SK-N-SH (cell line): ENCODE measurements around the gene MYO15A. TPM values are rescaled to one million over a fixed set of nuclear protein-coding genes. Genes with fewer than 3 reads are reported as not detected.

ENCODE experiments used
- CTCF ChIA-PET: fragments of 300-600, 350-600 bp; formaldehyde crosslinking; extraction: SDS; loops from one replicate; lab custom pipeline; 2021; lab: Yijun Ruan, JAX
- POLR2A ChIA-PET: fragments of 350-600 bp; sonication (Branson Sonifier 250); formaldehyde crosslinking; extraction: SDS; loops from one replicate; lab custom pipeline; 2020; ENCODE audit warnings: antibody characterized with exemption, inconsistent platforms; lab: Yijun Ruan, JAX
- DNase-seq: peaks from one replicate; pipeline ENCODE4 v3.0.0; 2012
- H2AFZ ChIP-seq: fragments of 200-600 bp; sonication (generic); 2 replicates; pipeline ENCODE4 v1.8.1; 2016; ENCODE audit warnings: antibody characterized with exemption, mild to moderate bottlenecking, low read depth
- H3F3A ChIP-seq: fragments of 200-600 bp; sonication (generic); replicated peaks from 2 replicates; pipeline ENCODE3; 2016; ENCODE audit warnings: antibody characterized with exemption, mild to moderate bottlenecking; ENCODE audit not compliant: insufficient read depth
- H3K27ac ChIP-seq, 2 experiments: fragments of 200-500 bp in 1 of 2; fragments of 200-600 bp in 1 of 2; sonication (Bioruptor generic) in 1 of 2; sonication (generic), shearing (Covaris generic) in 1 of 2; 2 replicates each; pipeline versions ENCODE4 v1.5.1 to v1.6.1; 2014 to 2016; ENCODE audit warnings: low read depth in 2 of 2, inconsistent platforms in 1 of 2, low read length in 1 of 2, mild to moderate bottlenecking in 1 of 2, mixed read lengths in 1 of 2
- H3K27me3 ChIP-seq: fragments of 200-600 bp; sonication (generic), shearing (Covaris generic); 2 replicates; pipeline ENCODE4 v1.6.1; 2016; ENCODE audit warnings: mixed run types; ENCODE audit not compliant: insufficient read depth
- H3K36me3 ChIP-seq, 2 experiments: fragments of 200-500 bp in 1 of 2; fragments of 200-600 bp in 1 of 2; sonication (Bioruptor generic) in 1 of 2; sonication (generic) in 1 of 2; replicated peaks in 1 of 2; 2 replicates each; pipeline versions ENCODE3 to v1.5.1; 2014 to 2016; ENCODE audit warnings: low read length in 1 of 2, mild to moderate bottlenecking in 1 of 2; ENCODE audit not compliant: insufficient read depth in 2 of 2, control insufficient read depth in 1 of 2
- H3K4me1 ChIP-seq, 2 experiments: fragments of 200-500 bp in 1 of 2; fragments of 200-600 bp in 1 of 2; sonication (Bioruptor generic) in 1 of 2; sonication (generic), shearing (Covaris generic) in 1 of 2; 2 replicates each; pipeline versions ENCODE4 v1.5.1 to v1.6.1; 2014 to 2016; ENCODE audit warnings: low read depth in 1 of 2, low read length in 1 of 2, mixed run types in 1 of 2; ENCODE audit not compliant: insufficient read depth in 2 of 2, control insufficient read depth in 1 of 2
- H3K4me2 ChIP-seq: fragments of 200-600 bp; sonication (generic), shearing (Covaris generic); 2 replicates; pipeline ENCODE4 v1.6.1; 2017; ENCODE audit warnings: mixed run types
- H3K4me3 ChIP-seq, 2 experiments: fragments of 200-500 bp in 1 of 2; fragments of 200-600 bp in 1 of 2; sonication (Bioruptor generic) in 1 of 2; sonication (generic), shearing (Covaris generic) in 1 of 2; 2 replicates each; pipeline versions ENCODE4 v1.5.1 to v1.8.1; 2014 to 2016; ENCODE audit warnings: low read depth in 2 of 2, inconsistent platforms in 1 of 2, low read length in 1 of 2, mild to moderate bottlenecking in 1 of 2, mixed read lengths in 1 of 2, moderate library complexity in 1 of 2
- H3K79me2 ChIP-seq: fragments of 200-600 bp; sonication (generic); 2 replicates; pipeline ENCODE4 v1.8.1; 2017; ENCODE audit warnings: mild to moderate bottlenecking; ENCODE audit not compliant: insufficient read depth
- H3K9ac ChIP-seq: fragments of 200-600 bp; sonication (generic); 2 replicates; pipeline ENCODE4 v1.6.1; 2017; ENCODE audit warnings: mixed run types
- H3K9me2 ChIP-seq: fragments of 200-600 bp; sonication (generic); 2 replicates; pipeline ENCODE4 v1.6.1; 2017; ENCODE audit warnings: mixed run types
- H3K9me3 ChIP-seq: fragments of 200-600 bp; sonication (generic); 2 replicates; pipeline ENCODE4 v1.6.1; 2017; ENCODE audit warnings: mixed run types, mild to moderate bottlenecking, moderate library complexity
- H4K20me1 ChIP-seq: fragments of 200-600 bp; sonication (generic); 2 replicates; pipeline ENCODE4 v1.6.1; 2017; ENCODE audit warnings: mild to moderate bottlenecking, mixed run types; ENCODE audit not compliant: insufficient read depth
- CHD2 ChIP-seq: fragments of 150-350 bp; IDR thresholded peaks from 2 replicates; pipeline ENCODE4 v1.6.1; 2018; ENCODE audit warnings: low read length; ENCODE audit not compliant: partially characterized antibody
- CTCF ChIP-seq: fragments of 200-600 bp; sonication (generic); IDR thresholded peaks from 2 replicates; pipeline ENCODE4 v1.6.1; 2017; ENCODE audit warnings: antibody characterized with exemption, mild to moderate bottlenecking, moderate library complexity
- EP300 ChIP-seq, 2 experiments: IDR thresholded peaks; 2 replicates each; pipeline versions ENCODE4 v1.4.0 to v1.6.1; 2012; ENCODE audit warnings: borderline replicate concordance in 1 of 2, low read depth in 1 of 2, low read length in 1 of 2
- EZH2phosphoT487 ChIP-seq: fragments of 200-600 bp; sonication (generic); IDR thresholded peaks from 2 replicates; pipeline ENCODE4 v1.6.1; 2017; ENCODE audit warnings: low read depth, mixed run types, mild to moderate bottlenecking, antibody characterized with exemption, moderate library complexity, borderline replicate concordance
- FOSL2 ChIP-seq: IDR thresholded peaks from 2 replicates; pipeline ENCODE4 v1.4.0; 2012; ENCODE audit warnings: low read depth, mild to moderate bottlenecking, moderate library complexity, borderline replicate concordance
- FOXM1 ChIP-seq: IDR thresholded peaks from 2 replicates; pipeline ENCODE4 v1.4.0; 2012; ENCODE audit warnings: low read depth, mild to moderate bottlenecking
- GATA2 ChIP-seq: sonication (generic); formaldehyde crosslinking; IDR thresholded peaks from 2 replicates; pipeline ENCODE4 v1.5.0; 2020; ENCODE audit warnings: mild to moderate bottlenecking, missing genetic modification reagents
- MAX ChIP-seq: IDR thresholded peaks from 2 replicates; pipeline ENCODE4 v1.4.0; 2012; ENCODE audit warnings: low read depth
- MEF2A ChIP-seq: IDR thresholded peaks from 2 replicates; pipeline ENCODE4 v1.4.0; 2012; ENCODE audit warnings: low read depth, borderline replicate concordance
- NRF1 ChIP-seq: IDR thresholded peaks from 2 replicates; pipeline ENCODE4 v1.6.1; 2012; ENCODE audit warnings: low read depth, mild to moderate bottlenecking, low read length
- RAD21 ChIP-seq: IDR thresholded peaks from 2 replicates; pipeline ENCODE4 v1.6.1; 2012; ENCODE audit warnings: mild to moderate bottlenecking, low read length
- REST ChIP-seq: IDR thresholded peaks from 2 replicates; pipeline ENCODE4 v1.6.1; 2012; ENCODE audit warnings: mild to moderate bottlenecking, low read depth, low read length, moderate library complexity
- SIN3A ChIP-seq: IDR thresholded peaks from 2 replicates; pipeline ENCODE4 v1.6.1; 2012; ENCODE audit warnings: low read depth, mild to moderate bottlenecking, low read length, moderate library complexity, borderline replicate concordance
- SMC3 ChIP-seq: IDR thresholded peaks from 2 replicates; pipeline ENCODE4 v1.6.1; 2012; ENCODE audit warnings: low read depth, low read length, improper control_type of control experiment
- TCF12 ChIP-seq: IDR thresholded peaks from 2 replicates; pipeline ENCODE4 v1.4.0; 2012
- TEAD4 ChIP-seq: IDR thresholded peaks from 2 replicates; pipeline ENCODE4 v1.4.0; 2012; ENCODE audit warnings: mild to moderate bottlenecking, borderline replicate concordance; ENCODE audit not compliant: insufficient read depth
- ZBTB33 ChIP-seq: IDR thresholded peaks from 2 replicates; pipeline ENCODE4 v1.4.0; 2012; ENCODE audit warnings: low read depth, borderline replicate concordance
- WGBS: methylation state at CpG from one replicate; pipeline ENCODE4 v1.1.6; 2017; ENCODE audit warnings: low lambda C conversion rate; 5-methylcytosine and 5-hydroxymethylcytosine counted together
- polyA plus RNA-seq, 3 experiments: library from polyadenylated mRNA; depleted of rRNA; stranded (reverse); fragments of >200 nt; gene quantifications; 2 replicates each; pipeline ENCODE4 v1.2.3, GENCODE V29; 2012

MYO15A gene
- polyA plus RNA-seq, 1 of the 3 experiments (the other 2 are of a cell fraction) = 0.43 TPM

GRCh38 chr17:18225642-18226283 is 117.2 kb downstream of the MYO15A start:
- H3K79me2 ChIP-seq = peaks cover 44% of the 10 kb centered on the region
- ChIA-PET POLR2A (no interaction called here), CTCF (interaction anchor here (0.7 to 3.3 kb wide), 3 partner anchors 9 to 22 kb away, joined by 3 to 13 read pairs (median 4); no protein-coding TSS in a partner anchor)
- H2AFZ ChIP-seq = no peak overlapping the region
- 0 out of 2 replicates have a peak, but pooled peaks cover 17% of the 10 kb centered on the region for H4K20me1 ChIP-seq
- H3K9me3 ChIP-seq = no peaks in the 10 kb centered on the region
- DNase-seq = peak; percentile 87
- H3K4me3 ChIP-seq = peak overlapping the region; percentile 90 to 98
- peak overlapping the region; percentile 99 for H3K4me2 ChIP-seq
- H3K9ac ChIP-seq = peak overlapping the region; percentile 82
- no peaks in the 10 kb centered on the region for H3F3A ChIP-seq
- no peaks in the 10 kb centered on the region for H3K9me2 ChIP-seq
- no peaks in the 10 kb centered on the region for H3K27me3 ChIP-seq
- H3K4me1 ChIP-seq = peaks cover 5 to 25% of the 10 kb centered on the region in 2 experiments; a peak in 2 of 4 replicates
- H3K36me3 ChIP-seq = no peaks in the 10 kb centered on the region
- TF ChIP-seq CHD2 (no peak), SIN3A (peak; percentile 25; the same call in 1 of the 2 replicates)
- peak overlapping the region in 1 of 2 experiments; percentile 47; a peak in 1 of 4 replicates for H3K27ac ChIP-seq
- under 1% methylated on average over 10 of the region's 57 CpGs for WGBS

- H2AFZ ChIP-seq = no peak overlapping the region
- peak; percentile 45 for DNase-seq
- H3K9ac ChIP-seq = peak overlapping the region; percentile 82
- ChIA-PET POLR2A (no interaction called here), CTCF (interaction anchor here (0.8 to 3.3 kb wide), 3 partner anchors 9 to 38 kb away, joined by 3 to 13 read pairs (median 4); no protein-coding TSS in a partner anchor)
- no peaks in the 10 kb centered on the region for H3F3A ChIP-seq
- H3K27ac ChIP-seq = no peak overlapping the region
- H3K4me1 ChIP-seq = peaks cover 0 to 20% of the 10 kb centered on the region in 2 experiments; a peak in 1 of 4 replicates
- H3K27me3 ChIP-seq = no peaks in the 10 kb centered on the region
- 36% methylated on average over 11 of the region's 16 CpGs for WGBS
- no peaks in the 10 kb centered on the region for H3K9me3 ChIP-seq
- H3K36me3 ChIP-seq = no peaks in the 10 kb centered on the region
- peaks cover 49% of the 10 kb centered on the region for H3K79me2 ChIP-seq
- peak overlapping the region; percentile 99 for H3K4me2 ChIP-seq
- H3K9me2 ChIP-seq = no peaks in the 10 kb centered on the region
- H4K20me1 ChIP-seq = 0 out of 2 replicates have a peak, but pooled peaks cover 17% of the 10 kb centered on the region
- H3K4me3 ChIP-seq = peak overlapping the region; percentile 90 to 98
- TF ChIP-seq FOSL2 = no peak
- TF ChIP-seq MAX = no peak
- TF ChIP-seq ZBTB33 = no peak
- no peak for TF ChIP-seq CTCF
- no peak for TF ChIP-seq RAD21
- no peak for TF ChIP-seq GATA2 (CRISPR knock-in tag)
- no peak for TF ChIP-seq EP300 (IDR thresholded peaks at IDR 0.05; ENCODE audit: borderline replicate concordance in 1 of 2, low read depth in 1 of 2, low read length in 1 of 2)
- no peak for TF ChIP-seq TCF12
- TF ChIP-seq FOXM1 = no peak
- no peak for TF ChIP-seq NRF1
- no peak for TF ChIP-seq TEAD4
- TF ChIP-seq EZH2phosphoT487 = no peak
- TF ChIP-seq CHD2 = no peak
- TF ChIP-seq REST = no peak
- no peak for TF ChIP-seq MEF2A
- no peak for TF ChIP-seq SMC3
Observed at GRCh38 chr17:18226284-18226945, 117.9 kb downstream of the MYO15A start.
